B cell (primary cell): ENCODE results near the gene PLEKHA8.

Source experiments
- CTCF ChIP-seq: fragments of 200-600 bp; IDR thresholded peaks from one replicate; pipeline ENCODE4 v1.8.0; 2022; ENCODE audit warnings: antibody characterized with exemption, mild to moderate bottlenecking
- EZH2 ChIP-seq: IDR thresholded peaks from 2 replicates; pipeline ENCODE4 v1.6.1; 2012; ENCODE audit warnings: borderline replicate concordance, low read depth, mild to moderate bottlenecking, moderate library complexity, low read length; ENCODE audit not compliant: insufficient read depth, poor library complexity, severe bottlenecking

- TF ChIP-seq EZH2 (no peak), CTCF (no peak)
These were observed 141.4 kb downstream of the PLEKHA8 start for GRCh38 chr7:30169579-30169978.
